Activated T-cell treated with anti-CD3 and anti-CD28 coated beads for 1 hour (primary cell): ENCODE measurements around the gene NMNAT3.

Experiments used
- DNase-seq: peaks from one replicate; pipeline ENCODE4 v3.0.0-alpha.2; 2020; ENCODE audit warnings: low read depth

Gene NMNAT3

GRCh38 chr3:139674571-139675260, 3.1 kb downstream of the NMNAT3 start:
- DNase-seq = no peak

- DNase-seq = no peak
Measured at GRCh38 chr3:139672884-139673283, 4.9 kb downstream of the NMNAT3 start.

- no peak for DNase-seq
Measured at GRCh38 chr3:139671863-139672646, 5.7 kb downstream of the NMNAT3 start.

DNA sequence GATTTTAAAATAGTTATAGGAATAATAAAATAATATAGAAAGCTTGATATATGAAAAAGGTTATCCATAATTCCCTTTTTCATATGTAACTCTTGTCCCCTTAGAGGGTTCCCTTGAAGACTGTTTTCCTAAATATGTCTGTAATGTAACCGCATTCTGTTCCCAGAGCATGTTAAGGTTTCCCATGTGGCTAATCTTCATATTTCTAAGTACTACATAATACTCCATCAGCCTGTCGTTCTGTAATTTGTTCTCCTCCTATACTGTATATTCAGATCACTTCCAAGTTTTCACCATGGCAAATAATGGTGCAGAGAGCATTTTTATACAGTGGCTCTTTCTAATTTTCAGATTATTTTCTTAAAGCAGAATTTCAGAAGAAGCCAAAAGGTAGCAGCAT, 6.7 kb downstream of the NMNAT3 start:
- no peak for DNase-seq

GRCh38 chr3:139670196-139670595, 7.6 kb downstream of the NMNAT3 start:
- DNase-seq = no peak

GRCh38 chr3:139668332-139668731, 9.4 kb downstream of the NMNAT3 start:
- no peak for DNase-seq

DNA sequence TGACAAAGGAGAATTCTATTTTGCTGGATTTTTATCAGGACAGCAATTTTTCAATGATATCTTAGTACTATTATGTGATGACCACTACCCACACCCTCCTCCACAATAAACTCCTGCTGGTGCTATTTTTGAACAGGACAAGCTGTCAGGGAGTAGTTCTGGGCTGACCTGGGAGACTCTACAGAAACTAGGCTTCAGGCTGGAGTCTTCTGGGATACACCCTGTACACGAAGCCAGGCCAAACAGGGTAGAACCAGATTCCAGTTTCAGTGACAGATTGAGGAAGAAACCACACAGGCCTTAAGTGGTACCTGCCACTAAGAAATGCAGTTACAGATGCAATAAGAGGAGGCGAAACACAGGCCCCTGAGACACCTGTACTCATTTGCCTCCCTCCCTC, 12.8 kb downstream of the NMNAT3 start:
- DNase-seq = no peak

GRCh38 chr3:139660269-139660668, 17.5 kb downstream of the NMNAT3 start:
- DNase-seq = no peak

- no peak for DNase-seq
Measured at GRCh38 chr3:139659511-139659910, 18.3 kb downstream of the NMNAT3 start.

DNA sequence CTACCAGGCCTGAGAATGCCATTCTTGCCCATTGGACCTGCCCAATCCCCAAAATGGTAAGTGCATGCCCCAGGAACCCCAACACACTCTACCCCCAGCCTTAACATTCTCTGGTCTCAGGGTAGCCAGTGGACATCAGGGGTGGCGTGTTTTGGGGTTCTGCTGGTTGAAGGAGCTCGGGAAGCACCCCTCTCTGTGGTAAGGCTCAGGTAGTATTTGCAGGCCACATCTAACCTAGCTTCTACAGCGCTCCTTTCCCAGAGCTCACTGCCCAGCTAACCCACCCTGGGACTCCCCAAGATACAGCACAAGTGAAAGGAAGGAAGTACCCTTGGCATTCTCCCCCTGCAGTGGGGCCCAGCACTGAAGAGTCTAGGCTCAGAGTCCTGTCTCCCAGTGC, 19.8 kb downstream of the NMNAT3 start:
- DNase-seq = no peak

DNA sequence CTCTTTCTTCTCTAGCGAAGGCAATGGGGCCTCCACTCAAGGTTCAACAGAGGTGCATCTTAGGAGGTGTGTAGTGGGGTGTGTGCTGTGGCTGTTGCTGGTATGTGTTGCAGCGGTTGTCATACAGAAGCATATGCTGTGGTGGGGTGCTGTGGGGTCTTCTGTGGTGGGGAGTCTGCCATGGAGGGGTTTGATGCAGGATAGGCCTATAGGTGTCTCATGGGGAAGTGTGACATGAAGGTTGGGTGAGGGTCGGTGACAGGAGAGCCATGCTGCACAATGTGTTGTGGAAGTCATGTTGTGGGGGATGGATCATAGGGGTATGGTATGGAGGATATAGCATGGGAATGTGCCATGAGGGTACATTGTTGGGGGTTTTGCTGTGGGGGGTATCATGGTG, 20.3 kb downstream of the NMNAT3 start:
- DNase-seq = no peak

DNA sequence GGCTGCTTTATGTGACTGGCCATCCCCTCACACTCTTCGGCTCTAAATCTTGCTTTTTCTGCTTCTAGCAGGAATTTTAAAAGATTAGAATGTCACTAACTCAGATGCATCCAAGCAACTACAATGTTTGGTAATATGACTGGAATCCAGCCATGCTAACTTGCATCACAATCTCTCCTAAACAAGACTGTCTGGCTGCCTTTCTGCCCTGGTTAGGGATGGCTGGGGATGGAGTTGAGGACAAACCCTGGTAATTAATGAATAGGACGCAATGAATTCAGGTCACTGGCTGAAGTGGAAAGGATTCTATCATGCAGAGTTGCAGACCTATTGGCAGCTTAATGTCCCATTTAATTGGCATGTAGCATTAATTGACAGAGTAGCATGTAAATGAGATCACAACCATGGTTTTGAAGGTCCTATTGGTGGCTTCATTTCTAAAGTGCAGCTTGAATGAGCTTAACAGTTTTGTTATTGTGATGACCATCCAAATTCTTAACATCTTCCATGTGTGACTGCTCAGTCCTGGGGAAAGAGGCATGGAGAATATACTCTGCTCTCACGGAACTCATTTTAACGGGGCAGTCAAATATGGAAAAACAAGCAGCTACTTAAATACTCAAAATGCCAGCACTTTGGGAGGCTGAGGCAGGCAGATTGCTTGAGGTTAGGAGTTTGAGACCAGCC, 21.7 kb downstream of the NMNAT3 start:
- no peak for DNase-seq

DNA sequence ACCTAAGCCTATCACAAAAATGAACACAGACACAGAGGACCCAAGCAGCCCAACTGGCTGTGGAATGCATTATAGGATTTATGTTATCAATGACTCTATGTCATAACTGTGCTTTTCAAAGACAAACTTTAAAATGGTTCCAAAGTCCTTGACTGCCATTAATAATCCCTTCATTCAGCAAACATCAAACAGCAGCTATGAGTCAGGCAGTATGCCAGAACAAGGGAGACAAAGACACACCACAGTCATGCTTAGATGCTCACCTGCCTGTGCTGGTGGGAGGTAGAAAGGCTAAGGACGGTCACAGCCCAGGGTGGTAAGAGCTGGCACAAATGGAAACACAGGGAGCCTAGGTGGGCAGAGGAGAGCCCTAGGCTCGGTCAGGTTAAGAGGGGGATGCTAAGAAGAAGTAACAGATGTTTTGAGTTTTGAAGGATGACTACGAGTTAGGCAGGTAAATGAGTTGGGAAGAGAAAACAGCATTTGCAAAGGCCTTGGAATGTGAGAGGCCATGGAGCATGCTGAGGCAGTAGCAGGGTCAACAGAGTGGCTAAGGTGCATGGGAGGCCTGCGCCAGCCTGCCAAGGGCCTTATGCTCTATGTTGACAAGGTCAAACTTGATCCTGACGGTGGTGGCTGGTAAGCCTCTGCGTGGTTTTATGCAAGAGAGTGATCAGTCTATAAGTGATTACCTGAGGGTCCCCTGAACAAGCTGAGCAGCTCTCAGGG, 23.0 kb downstream of the NMNAT3 start:
- no peak for DNase-seq

- DNase-seq = no peak
Measured at GRCh38 chr3:139653582-139653981, 24.2 kb downstream of the NMNAT3 start.

DNA sequence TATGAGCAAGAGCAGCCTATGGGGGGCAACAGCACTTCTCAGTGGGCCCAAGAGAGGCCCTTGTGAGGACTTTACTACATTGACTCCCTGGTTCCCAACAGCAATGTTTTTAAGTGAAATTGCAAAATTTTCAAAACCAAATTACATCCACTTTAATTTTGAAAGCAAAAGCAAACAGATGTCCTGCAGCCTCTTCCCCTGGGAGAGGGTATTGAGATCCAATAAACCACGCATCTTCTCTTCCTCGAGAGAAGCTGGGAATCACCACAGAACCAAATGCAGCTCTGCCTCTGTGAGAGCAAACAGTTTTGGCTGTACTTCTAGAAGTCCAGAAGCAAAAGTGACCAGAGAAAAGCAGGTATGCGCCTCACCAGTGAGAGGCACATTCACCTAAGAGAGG, 25.2 kb downstream of the NMNAT3 start:
- DNase-seq = no peak

GRCh38 chr3:139647866-139648435, 29.8 kb downstream of the NMNAT3 start:
- no peak for DNase-seq

- no peak for DNase-seq
Measured at GRCh38 chr3:139646512-139646911, 31.3 kb downstream of the NMNAT3 start.

GRCh38 chr3:139642996-139643395, 34.8 kb downstream of the NMNAT3 start:
- DNase-seq = no peak

DNA sequence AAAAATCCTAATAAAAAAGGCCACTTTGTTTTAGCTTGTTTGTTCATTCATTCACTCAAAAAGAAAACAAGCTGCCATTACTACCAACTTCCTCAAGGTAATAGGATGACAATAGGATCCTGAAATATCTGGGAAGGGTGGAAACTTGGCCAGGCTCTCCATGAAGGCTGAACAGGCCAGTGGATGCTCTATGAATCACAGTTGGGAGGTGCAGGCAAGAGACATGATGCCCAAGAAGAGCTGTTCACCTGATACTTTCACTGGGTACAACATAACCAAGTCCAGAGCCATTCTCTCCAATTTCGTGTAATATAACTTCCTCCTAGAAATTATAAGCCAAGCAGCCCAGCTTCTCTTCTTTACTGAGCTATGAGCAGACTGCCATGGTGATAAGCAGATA, 37.3 kb downstream of the NMNAT3 start:
- no peak for DNase-seq

DNA sequence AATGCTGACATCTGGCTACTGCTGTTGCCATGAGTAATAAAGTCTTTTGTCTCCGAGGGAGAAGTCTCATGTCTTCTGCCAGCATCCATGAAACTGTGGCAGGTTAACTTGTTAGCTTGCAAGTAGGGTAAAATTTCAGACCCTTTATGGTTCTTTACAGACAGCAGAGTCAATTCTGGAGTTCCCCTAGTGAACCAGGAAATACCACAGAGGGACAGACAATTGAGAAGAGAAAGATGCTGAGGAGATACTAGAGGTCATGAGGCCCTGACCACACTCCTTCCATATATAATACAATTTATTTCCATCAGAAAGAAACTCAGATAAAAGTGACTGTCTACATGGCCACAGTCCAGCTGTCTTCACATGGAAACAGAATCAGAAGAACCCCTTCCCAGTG, 38.1 kb downstream of the NMNAT3 start:
- DNase-seq = no peak

DNA sequence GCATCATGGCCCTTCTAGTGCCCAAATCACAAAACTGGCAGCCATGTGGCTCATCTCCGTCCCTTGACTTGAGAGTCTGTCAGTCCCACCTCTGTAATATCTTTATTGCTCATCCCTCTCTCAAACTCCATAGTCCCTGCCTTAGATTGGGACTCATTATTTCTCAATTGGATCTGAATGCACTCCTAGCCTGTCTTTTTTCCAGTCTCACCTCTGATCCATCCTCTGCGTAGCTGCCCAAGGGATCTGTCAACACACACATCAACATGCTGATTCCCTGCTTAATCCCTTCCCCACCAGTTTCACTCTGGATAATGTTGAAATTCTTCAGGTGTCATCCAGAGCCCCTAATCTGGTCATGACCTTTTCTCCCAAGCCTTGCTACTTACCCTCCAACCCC, 39.3 kb downstream of the NMNAT3 start:
- DNase-seq = no peak

GRCh38 chr3:139636511-139636910, 41.3 kb downstream of the NMNAT3 start:
- no peak for DNase-seq
